Adrenal gland (tissue), 5 donors: ENCODE results near the gene SLC13A4.

Experiments
- POLR2A ChIP-seq, 2 donors: fragments of 450-650 bp; IDR thresholded peaks; one replicate each; pipeline ENCODE4 v1.6.1; 2017; ENCODE audit warnings: antibody characterized with exemption in 2 of 2, mild to moderate bottlenecking in 2 of 2, moderate library complexity in 1 of 2
- TF ChIP-seq, protein P1 (sequence below), 6 experiments: fragments of 450-650 bp in 4 of 6; fragments of 200-600 bp in 2 of 6; sonication (generic) in 1 of 6; IDR thresholded peaks; 1 replicate in 5 of 6; 2 replicates in 1 of 6; pipeline versions ENCODE4 v1.5.1 to v1.8.0; 2016 to 2021; ENCODE audit warnings: antibody characterized with exemption in 6 of 6, mild to moderate bottlenecking in 2 of 6, moderate library complexity in 1 of 6
- donor health status: DM: no; HTN: no; CAD: no.

DNA sequence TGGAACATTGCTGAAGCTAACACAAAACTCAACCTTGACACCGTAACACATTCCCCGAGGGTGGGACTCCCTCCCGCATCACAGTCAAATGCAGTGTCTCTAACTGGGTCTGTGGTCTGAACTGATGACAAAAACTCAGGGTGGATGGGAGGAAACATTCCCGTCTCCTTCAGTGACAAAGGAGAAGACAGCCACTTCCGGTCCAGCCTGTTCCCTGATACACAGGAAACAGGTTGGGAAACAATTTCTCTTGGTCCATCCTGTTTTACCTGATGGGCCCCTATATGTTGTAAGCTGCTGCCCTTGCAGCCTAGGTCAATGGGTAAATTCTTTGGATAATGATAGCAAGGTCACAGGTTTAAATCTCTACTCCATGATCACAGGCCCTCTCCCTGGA lies 20.4 kb downstream of the SLC13A4 start:
- TF ChIP-seq, protein P1, sequence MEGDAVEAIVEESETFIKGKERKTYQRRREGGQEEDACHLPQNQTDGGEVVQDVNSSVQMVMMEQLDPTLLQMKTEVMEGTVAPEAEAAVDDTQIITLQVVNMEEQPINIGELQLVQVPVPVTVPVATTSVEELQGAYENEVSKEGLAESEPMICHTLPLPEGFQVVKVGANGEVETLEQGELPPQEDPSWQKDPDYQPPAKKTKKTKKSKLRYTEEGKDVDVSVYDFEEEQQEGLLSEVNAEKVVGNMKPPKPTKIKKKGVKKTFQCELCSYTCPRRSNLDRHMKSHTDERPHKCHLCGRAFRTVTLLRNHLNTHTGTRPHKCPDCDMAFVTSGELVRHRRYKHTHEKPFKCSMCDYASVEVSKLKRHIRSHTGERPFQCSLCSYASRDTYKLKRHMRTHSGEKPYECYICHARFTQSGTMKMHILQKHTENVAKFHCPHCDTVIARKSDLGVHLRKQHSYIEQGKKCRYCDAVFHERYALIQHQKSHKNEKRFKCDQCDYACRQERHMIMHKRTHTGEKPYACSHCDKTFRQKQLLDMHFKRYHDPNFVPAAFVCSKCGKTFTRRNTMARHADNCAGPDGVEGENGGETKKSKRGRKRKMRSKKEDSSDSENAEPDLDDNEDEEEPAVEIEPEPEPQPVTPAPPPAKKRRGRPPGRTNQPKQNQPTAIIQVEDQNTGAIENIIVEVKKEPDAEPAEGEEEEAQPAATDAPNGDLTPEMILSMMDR (IDR thresholded peaks at IDR 0.05): no peak
- no peak for TF ChIP-seq POLR2A (IDR thresholded peaks at IDR 0.05)
